ENCODE data around the gene HMCN1. TPM values are rescaled to one million over a fixed set of nuclear protein-coding genes. Genes with fewer than 3 reads are reported as not detected.

The HMCN1 gene
- total RNA-seq, 1 experiment from 2014 or later = 0.31 TPM

DNA sequence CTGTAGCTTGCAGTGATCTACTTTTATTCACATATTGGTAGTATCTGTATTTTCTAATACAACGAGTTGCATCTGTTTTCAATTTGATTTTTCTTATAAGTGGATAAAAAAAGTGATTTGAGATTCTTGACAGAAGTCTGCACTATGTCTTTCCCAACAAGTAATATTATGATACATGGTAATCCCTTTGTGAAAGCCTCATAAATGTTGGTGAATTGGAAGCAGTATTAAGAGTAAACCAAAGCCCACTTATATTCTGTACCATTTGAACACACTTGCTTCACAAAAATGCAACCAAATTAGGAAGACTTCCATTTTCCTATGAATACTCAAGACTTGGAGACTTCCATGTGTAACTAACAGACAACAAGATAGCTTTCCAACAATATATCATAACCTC, 172.0 kb downstream of the HMCN1 start:
- no peaks in the 10 kb centered on the region for H4K20me1 ChIP-seq (ENCODE audit: insufficient read depth)
- POLR2A ChIA-PET (ENCODE audit: unreplicated experiment) = no interaction called here
- intact Hi-C loops (cut with micrococcal nuclease; ENCODE audit: unreplicated experiment) = no loop called here
- no peak overlapping the region for H3K27ac ChIP-seq
- H3F3A ChIP-seq (ENCODE audit: insufficient read depth, low read depth) = no peaks in the 10 kb centered on the region
- CTCF ChIA-PET = no interaction called here
- no peaks in the 10 kb centered on the region for H3K9me3 ChIP-seq (ENCODE audit: insufficient read depth, low read depth)
- no peaks in the 10 kb centered on the region for H3K36me3 ChIP-seq (ENCODE audit: low read depth)
- TF ChIP-seq, protein P1, sequence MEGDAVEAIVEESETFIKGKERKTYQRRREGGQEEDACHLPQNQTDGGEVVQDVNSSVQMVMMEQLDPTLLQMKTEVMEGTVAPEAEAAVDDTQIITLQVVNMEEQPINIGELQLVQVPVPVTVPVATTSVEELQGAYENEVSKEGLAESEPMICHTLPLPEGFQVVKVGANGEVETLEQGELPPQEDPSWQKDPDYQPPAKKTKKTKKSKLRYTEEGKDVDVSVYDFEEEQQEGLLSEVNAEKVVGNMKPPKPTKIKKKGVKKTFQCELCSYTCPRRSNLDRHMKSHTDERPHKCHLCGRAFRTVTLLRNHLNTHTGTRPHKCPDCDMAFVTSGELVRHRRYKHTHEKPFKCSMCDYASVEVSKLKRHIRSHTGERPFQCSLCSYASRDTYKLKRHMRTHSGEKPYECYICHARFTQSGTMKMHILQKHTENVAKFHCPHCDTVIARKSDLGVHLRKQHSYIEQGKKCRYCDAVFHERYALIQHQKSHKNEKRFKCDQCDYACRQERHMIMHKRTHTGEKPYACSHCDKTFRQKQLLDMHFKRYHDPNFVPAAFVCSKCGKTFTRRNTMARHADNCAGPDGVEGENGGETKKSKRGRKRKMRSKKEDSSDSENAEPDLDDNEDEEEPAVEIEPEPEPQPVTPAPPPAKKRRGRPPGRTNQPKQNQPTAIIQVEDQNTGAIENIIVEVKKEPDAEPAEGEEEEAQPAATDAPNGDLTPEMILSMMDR (conservative IDR thresholded peaks at IDR 0.05) = no peak
- TF ChIP-seq EZH2 (IDR thresholded peaks at IDR 0.05; ENCODE audit: low read depth) = no peak
- H2AFZ ChIP-seq = no peak overlapping the region
- no peak for DNase-seq
- no peaks in the 10 kb centered on the region for H3K4me1 ChIP-seq (replicated peaks; ENCODE audit: insufficient read depth)
- H3K4me2 ChIP-seq = no peak overlapping the region
- BruUV-seq (replicated peaks) = no TSS peak
- no peak overlapping the region for H3K4me3 ChIP-seq
- 0 out of 2 replicates have a peak, but pooled peaks cover 6% of the 10 kb centered on the region for H3K9me2 ChIP-seq (ENCODE audit: insufficient read depth)
- H3K79me2 ChIP-seq (ENCODE audit: low read depth) = no peaks in the 10 kb centered on the region
- H3K27me3 ChIP-seq (ENCODE audit: insufficient read depth, low read depth) = no peaks in the 10 kb centered on the region

DNA sequence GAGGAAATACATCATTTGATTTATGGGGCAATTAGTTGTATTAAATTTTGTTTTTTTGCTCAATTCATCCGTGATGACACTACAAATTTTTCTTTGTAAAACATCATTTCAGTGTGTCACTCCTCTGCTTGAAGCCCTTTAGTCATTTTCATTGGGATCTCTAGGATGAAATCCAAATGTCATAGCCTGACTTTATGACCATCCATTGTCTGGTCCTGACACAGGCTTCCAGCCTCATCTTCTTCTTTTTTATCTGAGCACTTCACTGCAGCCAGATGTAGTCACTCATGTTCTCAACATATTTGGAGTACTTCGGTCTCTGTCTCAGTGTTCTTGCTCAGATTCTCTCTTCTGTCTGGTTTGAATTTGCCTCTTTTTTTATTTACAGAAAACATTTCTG, 173.1 kb downstream of the HMCN1 start:
- intact Hi-C loops (cut with micrococcal nuclease; ENCODE audit: unreplicated experiment) = no loop called here
- no peak for TF ChIP-seq EZH2 (IDR thresholded peaks at IDR 0.05; ENCODE audit: low read depth)
- TF ChIP-seq, protein P1 (conservative IDR thresholded peaks at IDR 0.05) = no peak
- no peaks in the 10 kb centered on the region for H3K79me2 ChIP-seq (ENCODE audit: low read depth)
- no peaks in the 10 kb centered on the region for H3K4me1 ChIP-seq (replicated peaks; ENCODE audit: insufficient read depth)
- ChIA-PET POLR2A (ENCODE audit: unreplicated experiment) (no interaction called here), CTCF (no interaction called here)
- no TSS peak for BruUV-seq (replicated peaks)
- no peak overlapping the region for H3K27ac ChIP-seq
- no peak overlapping the region for H3K4me3 ChIP-seq
- 0 out of 2 replicates have a peak, but pooled peaks cover 6% of the 10 kb centered on the region for H3K9me2 ChIP-seq (ENCODE audit: insufficient read depth)
- H4K20me1 ChIP-seq (ENCODE audit: insufficient read depth) = no peaks in the 10 kb centered on the region
- no peaks in the 10 kb centered on the region for H3K36me3 ChIP-seq (ENCODE audit: low read depth)
- H2AFZ ChIP-seq = no peak overlapping the region
- no peak for DNase-seq
- no peaks in the 10 kb centered on the region for H3F3A ChIP-seq (ENCODE audit: insufficient read depth, low read depth)
- no peaks in the 10 kb centered on the region for H3K27me3 ChIP-seq (ENCODE audit: insufficient read depth, low read depth)
- H3K9me3 ChIP-seq (ENCODE audit: insufficient read depth, low read depth) = no peaks in the 10 kb centered on the region
- no peak overlapping the region for H3K4me2 ChIP-seq

DNA sequence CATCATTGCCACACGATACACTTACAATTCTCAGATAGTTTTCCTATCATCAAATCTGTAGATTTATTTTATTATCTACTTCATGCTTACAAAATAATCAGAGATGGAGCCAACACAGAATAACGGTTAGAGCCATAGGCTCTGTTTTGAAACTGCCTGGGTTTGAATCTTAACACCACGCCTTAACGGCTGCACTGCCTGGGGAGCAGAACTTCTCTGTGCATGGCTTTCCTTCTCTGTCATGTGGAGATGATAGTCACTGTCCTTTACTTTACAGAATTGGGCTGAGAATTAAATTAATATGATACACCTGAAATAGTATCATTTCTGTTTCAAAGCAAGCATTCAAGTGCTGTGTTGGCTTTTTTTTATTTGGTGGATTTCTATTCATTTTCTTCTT, 177.8 kb downstream of the HMCN1 start:
- TF ChIP-seq EZH2 (IDR thresholded peaks at IDR 0.05; ENCODE audit: low read depth) = no peak
- TF ChIP-seq, protein P1 (conservative IDR thresholded peaks at IDR 0.05) = no peak
- intact Hi-C loops (cut with micrococcal nuclease; ENCODE audit: unreplicated experiment) = no loop called here
- CTCF ChIA-PET = interaction anchor here (0.5 kb wide), 1 partner anchor 487 kb away, joined by 3 read pairs; no protein-coding TSS in a partner anchor

More for the DNA sequence above, 177.8 kb downstream of the HMCN1 start:
- Histone ChIP-seq H3K36me3 (ENCODE audit: low read depth) (no peaks in the 10 kb centered on the region), H4K20me1 (ENCODE audit: insufficient read depth) (no peaks in the 10 kb centered on the region), H3K4me2 (no peak overlapping the region), H3K27me3 (ENCODE audit: insufficient read depth, low read depth) (no peaks in the 10 kb centered on the region), H3K4me1 (replicated peaks; ENCODE audit: insufficient read depth) (no peaks in the 10 kb centered on the region), H3K9me3 (ENCODE audit: insufficient read depth, low read depth) (no peaks in the 10 kb centered on the region), H3K4me3 (no peak overlapping the region), H3F3A (ENCODE audit: insufficient read depth, low read depth) (no peaks in the 10 kb centered on the region), H3K9me2 (ENCODE audit: insufficient read depth) (no peaks in the 10 kb centered on the region), H3K79me2 (ENCODE audit: low read depth) (no peaks in the 10 kb centered on the region), H3K27ac (no peak overlapping the region), H2AFZ (no peak overlapping the region)
- BruUV-seq (replicated peaks) = no TSS peak
- no peak for DNase-seq
- POLR2A ChIA-PET (ENCODE audit: unreplicated experiment) = no interaction called here
